ENCODE results near the gene TRAF7. TPM values are rescaled to one million over a fixed set of nuclear protein-coding genes. Genes with fewer than 3 reads are reported as not detected.

TRAF7 gene
- total RNA-seq, 1 experiment from 2014 or later = 47.7 TPM

DNA sequence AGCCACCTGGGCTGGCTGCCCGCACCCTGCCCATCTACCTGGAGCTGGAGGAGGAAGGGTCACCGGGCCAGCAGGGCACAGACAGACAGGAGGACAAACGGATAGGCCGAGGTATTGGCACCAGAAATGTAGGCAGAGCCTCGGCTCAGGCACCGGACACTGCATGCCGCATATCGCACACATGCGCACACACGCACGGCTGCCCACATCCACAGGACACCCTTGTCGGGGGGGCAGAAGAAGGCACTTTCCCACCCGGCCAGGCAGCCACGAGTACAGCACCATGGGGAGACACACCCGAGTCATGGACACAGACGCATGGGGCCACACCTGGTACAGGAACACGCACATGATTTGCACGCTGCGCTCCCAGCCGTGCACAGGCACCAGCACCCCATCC is 26.4 kb downstream of the TRAF7 start:
- DNase-seq (ENCODE audit: low read depth) = no peak

DNA sequence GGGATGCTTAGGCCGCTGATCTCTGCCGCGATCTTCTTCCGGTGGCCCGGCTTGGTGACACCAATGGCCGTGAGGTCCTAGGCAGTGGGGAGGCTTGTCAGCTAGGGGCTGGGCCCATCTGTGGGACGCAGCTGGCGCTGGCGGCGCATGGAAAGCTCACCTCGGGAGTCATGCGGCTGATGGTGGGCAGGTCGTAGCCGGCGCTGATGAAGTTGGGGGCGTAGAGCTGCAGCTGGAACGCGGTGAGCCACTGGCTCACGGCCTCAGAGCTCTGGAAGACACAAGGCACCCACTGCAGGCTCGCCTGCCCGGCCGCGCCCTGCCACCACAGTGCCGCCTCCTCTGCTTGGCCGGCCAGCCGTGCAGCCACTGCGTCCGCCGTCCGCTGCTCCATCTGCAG is 28.1 kb downstream of the TRAF7 start:
- DNase-seq (ENCODE audit: low read depth) = no peak

DNA sequence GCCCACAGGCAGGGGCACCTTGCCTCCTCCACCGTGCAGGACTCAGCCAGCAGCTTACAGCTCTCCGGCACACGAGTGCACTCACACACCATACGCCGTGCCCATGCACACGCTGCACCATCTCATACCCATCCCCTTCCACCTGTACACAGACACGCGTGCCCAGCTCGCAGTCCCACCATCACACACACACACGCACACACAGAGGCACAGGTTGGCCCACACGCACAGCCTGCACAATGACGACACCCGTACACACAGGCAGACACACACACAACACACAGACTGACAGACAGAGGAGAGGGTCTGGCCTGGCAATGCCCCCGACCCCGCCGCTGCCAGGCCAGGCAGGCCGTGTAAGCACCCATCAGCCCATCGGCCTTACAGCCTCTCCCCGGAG is 28.8 kb downstream of the TRAF7 start:
- no peak for DNase-seq (ENCODE audit: low read depth)

DNA sequence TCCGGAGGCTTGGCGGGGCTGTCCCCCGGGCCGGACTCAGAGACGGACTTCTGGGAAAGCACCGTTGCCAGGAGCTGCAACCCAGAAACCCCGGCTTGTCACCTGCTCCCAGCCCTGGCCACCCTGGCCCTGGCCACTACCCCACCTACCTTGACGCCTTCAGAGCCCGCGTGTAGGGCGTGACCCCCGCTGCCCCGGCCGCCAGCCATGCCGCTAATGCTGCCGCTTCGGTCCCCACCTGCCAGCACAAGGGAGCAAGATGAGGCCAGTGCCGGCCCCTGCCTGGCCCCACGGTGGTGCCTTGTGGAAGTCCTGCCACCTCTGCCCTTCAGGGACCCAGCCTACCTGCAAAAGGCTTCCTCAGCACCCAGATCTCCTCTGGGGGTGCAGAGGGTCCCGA is 29.4 kb downstream of the TRAF7 start:
- DNase-seq (ENCODE audit: low read depth) = no peak

DNA sequence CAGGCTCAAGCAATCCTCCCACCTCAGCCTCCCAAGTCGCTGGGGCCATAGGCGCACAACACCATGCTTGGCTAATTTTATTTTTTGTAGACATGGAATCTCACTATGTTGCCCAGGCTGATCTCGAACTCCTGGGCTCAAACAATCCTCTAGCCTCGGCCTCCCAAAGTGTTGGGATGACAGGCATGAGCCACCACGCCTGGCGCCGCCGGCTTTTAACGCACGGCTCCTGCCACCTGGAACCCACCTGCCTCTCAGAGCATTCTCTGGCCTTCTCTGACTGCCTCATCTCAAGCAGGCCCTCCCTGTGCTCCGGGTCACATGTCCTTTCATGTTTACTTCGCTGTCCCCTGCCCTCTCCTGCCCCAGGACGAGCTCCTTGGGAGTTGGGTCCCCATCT is 30.5 kb downstream of the TRAF7 start:
- DNase-seq (ENCODE audit: low read depth) = no peak

DNA sequence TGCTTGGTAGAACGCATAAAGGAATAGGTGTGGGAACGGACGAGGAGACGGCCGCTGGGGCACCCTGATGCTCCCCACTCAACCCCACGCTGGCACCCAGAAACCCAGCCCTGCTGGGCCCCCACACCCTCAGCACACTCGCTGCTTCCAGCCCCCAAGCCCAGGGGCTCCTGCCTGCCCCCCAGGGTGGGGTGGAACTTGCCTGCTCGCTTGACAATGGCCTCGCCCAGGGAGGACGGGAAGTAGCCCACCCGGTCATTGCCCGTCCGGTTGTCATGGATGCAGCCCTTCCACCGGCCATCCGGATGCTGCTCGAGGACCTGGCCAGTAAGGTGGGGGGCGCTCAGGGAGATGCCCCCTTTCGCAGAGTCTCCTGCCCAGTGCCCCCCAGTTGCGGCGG is 30.9 kb downstream of the TRAF7 start:
- DNase-seq (ENCODE audit: low read depth) = no peak

DNA sequence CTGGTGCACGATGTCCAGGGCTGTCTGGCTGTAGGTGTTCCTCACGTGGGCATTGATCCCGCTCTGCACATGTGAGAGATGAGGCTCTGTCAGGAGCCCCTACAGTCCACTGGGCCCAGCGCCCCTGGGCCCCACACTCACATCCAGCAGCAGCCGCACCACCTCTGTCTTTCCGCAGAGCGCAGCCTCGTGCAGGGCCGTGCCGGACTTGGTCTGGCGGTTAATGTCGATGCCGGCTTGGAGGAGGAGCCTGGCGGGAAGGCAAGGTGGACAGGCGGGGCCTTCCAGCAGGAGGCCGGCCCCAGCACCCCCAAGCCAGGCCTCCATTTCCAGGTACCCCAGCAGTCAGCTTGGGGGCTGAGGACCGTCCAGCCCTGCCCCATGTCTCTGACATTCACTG is 31.6 kb downstream of the TRAF7 start:
- DNase-seq (ENCODE audit: low read depth) = no peak

DNA sequence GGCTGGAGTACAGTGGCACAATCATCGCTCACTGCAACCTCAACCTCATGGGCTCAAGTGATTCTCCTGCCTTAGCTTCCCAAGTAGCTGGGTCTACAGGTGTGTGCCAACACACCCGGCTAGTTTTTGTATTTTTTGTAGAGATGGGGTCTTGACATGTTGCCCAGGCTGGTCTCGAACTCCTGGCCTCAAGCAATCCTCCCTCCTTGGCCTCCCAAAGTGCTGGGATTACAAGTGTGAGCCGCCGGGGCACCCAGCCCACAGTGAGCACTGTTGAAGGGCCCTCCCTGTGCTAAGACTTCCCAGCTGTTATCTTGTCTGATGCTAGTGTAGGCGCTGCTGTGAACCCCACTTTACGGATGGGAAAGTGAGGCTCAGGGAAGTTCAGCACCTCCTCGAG is 32.8 kb downstream of the TRAF7 start:
- no peak for DNase-seq (ENCODE audit: low read depth)

DNA sequence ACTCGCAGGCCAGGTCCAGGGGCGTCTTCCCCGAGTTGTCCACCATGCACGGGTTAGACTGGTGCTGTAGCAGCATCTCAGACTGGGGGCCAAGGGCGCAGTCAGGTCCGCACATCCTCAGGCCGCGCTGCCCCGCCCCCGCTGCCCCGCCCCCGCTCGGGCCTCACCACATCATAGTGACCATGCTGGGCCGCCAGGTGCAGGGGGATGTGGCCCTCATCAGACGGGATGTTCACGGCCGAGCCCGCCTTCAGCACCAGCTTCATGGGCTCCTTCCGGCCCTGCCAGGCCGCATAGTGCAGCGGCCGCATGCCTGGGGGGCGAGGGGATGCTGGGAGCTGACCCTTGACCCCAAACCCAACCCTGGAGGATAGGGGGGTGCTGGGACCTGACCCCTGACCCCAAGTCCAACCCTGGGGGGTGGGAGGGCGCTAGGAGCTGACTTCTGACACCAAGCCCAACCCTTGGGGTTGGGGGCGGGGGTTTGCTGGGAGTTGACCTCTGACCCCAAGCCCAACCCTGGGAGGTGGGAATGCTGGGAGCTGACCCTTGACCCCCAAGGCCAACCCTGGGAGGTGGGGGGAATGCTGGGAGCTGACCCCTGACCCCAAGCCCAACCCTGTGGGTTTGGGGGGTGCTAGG is 33.8 kb downstream of the TRAF7 start:
- no peak for DNase-seq (ENCODE audit: low read depth)

DNA sequence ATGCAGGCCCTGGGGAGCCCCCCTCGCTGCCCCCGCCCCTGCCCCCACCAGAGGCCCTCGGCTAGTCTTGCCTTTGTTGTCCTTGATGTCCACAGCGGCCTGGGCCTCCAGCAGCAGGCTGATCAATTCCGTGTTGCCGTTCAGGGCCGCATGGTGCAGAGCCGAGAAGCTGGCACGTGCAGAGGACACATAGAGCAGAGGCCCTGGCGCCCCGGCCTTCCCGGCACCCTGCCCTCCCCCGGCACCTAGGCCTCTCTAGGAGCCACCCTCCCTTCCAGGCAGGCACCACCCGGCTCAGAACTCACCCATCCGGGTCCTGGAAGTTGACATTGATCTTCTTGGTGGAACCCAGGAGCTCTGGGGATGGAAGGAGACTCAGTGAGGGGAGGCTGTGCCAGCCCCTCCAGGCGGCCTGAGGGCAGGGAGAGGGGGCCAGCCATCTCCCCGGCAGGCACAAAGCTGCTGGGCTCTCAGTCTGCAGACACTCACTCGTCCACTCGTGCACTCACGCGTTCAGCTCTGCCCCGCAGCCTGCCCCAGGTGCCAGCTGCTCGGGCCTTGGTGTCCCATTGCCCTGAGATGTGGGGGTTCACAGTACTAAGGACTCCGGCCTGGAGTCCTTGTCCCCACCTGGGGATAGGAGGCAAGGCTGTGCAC is 34.5 kb downstream of the TRAF7 start:
- DNase-seq (ENCODE audit: low read depth) = no peak

DNA sequence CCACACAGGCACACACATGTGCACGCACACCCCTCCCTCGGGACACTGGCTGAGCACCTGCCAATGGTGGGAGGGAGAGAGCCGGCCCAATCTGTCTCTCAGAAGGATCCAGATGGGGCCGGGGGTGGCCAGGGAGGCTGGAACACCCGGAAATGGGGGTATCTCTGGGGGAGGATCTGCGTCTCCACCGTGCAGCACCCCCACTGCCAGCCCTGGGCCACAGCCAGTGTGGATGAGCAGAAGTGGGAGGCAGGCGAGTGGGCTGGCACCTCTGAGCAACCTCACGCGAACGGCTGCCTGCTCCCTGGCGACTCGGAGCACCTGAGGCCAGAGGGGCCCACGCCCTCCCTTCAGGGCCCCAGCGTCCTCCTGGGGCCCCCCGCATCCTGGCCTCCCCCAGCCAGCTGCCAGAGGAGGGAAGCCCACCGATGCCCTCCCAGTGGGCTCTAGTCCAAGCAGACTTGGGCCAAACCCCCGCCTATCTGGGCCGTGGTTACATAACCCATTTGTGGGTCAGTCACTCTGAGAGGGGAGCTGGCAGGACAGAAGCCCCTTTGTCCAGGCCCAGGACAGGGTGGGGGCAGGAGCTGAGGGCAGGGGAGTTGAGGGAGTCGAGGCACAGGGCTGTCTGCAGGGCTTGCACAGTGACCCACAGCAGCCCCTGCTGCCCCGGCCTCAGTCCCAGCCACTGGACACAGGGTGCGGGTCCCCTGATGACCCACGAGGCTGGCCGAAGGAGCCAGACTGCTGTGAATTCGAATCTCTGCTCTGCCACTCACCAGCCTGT is 35.3 kb downstream of the TRAF7 start:
- DNase-seq (ENCODE audit: low read depth) = no peak

DNA sequence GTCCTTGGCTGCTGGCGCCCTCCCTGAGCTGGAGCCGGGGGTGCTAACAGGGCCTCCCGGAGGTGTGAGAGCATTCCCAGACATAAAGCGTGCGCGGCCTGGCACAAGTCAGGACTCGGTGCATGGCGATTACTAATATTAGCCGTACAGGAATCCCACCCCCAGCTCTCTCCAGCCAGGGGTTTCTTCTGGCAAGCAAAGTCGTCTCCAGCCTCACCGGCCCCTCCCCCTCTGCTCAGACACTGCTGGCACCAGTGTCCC is 35.8 kb downstream of the TRAF7 start:
- no peak for DNase-seq (ENCODE audit: low read depth)

DNA sequence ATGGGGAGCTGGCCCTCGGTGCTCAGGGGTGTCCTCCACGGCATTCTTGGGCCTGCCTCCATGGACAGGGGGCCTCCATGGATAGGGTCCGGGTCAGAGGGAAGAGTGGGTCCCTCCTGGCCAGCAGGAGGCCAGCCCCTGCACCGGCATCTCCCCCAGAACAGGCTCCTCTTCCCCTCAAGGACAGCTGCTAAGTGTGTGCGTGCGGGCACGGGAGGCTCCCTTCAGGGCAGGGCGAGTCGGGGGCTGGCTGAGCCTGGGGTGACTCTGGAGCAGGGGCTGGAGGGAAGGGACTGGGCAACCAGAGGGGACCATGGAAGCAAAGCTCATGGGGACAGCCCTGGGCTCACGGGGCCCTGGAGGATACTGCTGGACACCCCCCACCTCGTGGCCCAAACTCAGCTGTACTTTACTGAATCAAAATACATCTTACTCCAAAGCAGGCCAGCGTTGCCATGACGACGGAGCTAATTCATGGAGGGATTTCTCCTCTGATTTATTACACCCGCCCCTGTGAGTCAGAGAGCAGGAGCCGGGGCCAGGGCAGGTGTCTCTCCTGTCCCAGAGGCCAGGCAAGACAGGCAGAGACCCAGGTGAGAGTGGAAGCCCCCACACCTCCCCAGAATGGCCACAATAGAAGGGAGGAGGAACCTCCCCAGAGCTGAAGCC is 38.7 kb downstream of the TRAF7 start:
- peak; percentile 57 for DNase-seq (ENCODE audit: low read depth)

DNA sequence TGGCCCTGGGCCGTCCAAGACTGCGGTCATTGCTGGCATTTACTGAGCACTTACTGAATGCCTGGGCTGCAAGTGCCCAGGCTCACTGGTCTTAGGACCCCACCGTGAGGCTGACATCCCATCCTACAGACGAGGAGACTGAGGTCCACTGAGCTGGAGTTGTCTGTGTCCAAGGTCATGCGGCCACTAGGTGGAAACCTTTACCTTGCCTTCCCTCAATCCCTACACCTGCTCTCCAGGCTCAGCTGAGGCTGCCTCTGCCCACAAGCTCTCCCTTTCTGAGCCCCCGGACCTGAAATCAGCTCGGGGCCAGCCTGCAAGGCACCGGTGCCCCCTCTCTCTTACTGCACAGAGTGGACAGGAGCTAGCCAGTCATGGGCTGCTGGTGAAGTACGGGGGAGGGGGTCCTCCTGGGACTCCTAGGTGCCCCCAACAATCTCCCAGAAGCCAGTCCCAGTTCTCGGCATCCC is 39.3 kb downstream of the TRAF7 start:
- DNase-seq (ENCODE audit: low read depth) = peak; percentile 33

DNA sequence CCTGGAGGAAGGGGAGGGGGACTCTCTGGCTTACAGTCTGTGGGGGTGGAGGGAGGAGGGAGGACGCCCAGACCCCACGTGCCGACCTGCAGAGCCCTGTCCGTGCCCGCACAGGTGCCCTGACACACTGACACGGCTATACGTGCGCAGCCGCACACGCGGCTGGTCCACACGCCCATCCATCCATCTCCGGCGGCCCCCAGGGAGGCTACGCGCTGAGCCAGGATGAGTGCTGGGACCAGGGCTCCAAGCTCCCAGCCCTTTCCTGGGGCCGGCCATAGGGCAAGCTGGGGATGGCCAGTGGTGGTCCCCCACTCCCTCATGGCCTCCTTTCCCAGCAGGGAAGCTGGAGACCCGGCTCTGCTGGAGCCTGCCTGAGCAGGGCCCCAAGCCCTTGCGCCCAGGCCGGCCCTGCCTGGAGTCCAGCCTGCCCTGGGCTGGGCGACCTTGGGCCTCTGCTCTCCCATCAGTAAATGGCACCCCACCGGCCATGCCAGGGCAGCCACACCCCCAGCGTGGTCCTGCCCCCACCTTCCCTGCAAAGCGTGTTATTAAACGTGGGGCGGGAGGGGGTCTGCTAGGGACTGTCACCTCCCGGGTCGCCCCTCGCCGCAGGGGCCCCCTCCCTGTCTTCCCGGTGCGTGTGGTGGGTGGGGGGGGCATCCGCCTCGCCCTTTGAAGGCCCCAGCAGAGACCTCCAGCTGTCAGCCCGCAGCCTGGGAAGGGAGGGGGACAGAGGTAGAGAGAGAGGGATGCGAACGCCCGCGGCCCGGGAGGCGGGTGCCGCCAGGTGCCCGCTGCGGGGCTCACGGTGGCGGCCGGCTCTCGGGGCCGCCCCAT is 40.0 kb downstream of the TRAF7 start:
- DNase-seq (ENCODE audit: low read depth) = no peak

DNA sequence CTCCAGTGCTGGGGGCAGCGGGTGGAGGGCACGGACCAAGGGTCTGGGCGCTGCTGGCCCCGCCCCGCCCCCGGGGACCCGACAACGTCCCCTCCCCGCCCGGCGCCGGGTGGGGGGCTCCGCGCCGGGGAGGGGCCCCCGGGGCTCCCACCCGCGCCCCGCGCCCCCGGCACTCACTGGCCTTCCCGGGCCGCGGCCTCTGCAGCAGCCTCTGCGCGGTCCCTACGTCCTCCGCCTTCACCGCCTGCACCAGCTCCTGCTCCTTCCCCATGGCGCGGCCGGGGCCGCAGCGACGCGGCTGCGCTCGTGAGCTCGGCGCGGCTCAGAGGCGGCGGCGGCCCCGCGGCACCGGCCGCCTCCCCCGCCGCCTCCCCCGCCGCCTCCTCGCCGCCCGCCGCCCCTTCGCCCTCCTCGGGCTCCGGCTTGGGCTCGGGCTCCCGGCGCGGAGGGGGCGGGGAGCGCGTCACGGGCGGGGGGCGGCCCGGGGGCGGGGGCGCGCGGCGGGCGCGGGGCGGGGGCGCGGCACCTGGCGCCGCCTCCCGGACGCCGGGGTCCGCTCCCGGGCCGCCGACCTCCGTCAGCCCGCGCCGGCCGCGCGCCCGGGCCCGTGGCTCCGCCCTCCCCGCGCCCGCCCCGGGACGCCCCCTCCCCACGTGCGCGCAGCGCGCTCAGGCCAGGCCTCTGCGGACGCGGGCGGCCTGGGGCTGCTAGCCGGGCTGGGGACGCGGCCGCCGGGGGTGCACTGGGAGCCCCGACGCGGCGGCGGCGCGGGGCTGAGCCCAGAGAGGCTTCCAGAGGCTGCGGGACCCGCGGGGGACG is 40.8 kb downstream of the TRAF7 start, which contains the start of gene CASKIN1:
CASKIN1 (minus strand) TSS at position 444 of the 819 bp plus-strand sequence; CDS start at position 271, 173 bp downstream.
- DNase-seq (ENCODE audit: low read depth) = no peak

DNA sequence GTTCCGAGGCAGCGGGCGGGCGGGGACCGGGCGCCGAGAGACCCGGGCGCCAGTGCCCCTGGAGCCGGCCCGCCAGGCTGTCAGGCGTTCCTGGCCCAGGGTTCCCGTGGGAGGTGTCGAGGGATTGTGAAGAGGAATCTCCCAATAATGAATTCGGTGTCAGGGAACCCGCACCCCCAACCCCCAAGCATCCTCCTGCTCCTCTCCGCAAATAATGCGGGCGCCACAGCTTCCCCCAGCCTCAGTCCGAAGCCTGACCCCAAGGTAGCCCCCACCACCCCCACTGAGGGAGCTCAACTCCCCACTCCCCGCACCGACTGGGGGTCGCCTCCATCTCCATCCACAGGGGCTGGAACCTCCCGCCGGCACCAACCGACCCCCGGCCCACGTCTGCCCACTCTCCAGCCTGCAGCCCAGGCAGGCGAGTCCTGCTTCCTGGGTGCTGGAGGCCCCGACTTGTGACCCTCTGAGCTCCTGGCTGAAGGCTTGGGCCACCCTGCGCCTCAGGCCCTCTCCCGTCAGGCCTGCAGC is 41.5 kb downstream of the TRAF7 start:
- no peak for DNase-seq (ENCODE audit: low read depth)

DNA sequence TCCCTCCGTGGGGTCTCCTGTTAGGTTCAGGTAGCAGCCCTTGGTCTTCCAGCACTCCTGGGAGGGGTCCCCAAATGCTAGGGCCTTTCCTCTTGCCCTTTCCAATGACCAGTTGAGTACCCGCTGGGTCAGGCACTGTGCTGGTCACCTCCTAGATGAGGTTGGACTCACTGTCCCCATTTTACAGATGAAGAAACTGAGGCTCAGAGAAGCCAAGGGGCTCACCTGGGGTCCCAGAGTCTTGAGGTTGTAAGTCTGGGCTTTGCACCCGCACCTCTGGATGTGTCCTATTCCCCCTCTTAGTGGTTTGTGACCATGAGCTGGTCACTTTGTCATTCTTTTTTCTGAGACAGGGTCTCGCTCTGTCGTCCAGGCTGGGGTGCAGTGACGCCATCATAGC is 42.2 kb downstream of the TRAF7 start:
- no peak for DNase-seq (ENCODE audit: low read depth)

DNA sequence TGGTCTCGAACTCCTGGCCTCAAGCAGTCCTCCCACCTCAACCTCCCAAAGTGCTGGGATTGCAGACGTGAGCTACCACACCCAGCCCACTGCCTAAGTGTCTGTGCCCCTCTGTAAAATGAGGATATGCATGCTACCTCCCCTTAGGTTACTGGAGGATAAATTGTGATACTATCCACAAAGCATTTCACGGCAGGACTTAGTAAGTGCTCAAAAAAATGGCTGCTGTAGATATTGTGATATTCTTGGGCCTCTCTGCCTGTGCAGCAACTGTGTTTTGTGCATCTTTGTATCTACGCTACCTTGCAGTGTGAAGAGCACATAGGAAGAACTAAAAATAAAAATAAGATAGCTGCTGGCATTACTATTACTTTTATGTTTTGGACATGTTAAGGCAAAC is 42.7 kb downstream of the TRAF7 start:
- DNase-seq (ENCODE audit: low read depth) = no peak

DNA sequence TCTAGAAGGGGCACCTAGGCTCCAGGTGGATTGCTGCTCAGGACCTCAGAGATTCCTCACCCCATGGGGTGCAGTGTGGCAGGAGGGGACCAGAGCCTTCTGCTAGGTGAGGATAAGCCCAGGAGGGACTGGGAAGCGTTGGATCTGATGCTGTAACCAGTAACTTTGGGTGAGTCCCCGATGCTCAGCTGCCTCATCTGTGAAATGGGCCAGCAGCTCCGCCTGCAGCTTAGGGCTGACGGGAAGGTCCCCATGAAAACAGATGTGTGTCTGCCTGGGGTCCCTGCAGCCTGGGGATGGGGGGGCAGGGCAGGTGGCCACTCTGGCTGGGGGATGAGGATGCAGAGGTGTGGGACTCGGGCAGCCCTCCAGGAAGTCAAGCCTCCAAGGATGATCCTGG is 43.5 kb downstream of the TRAF7 start:
- DNase-seq (ENCODE audit: low read depth) = no peak

Measured in RPMI7951 (cell line).